ENCODE data around the gene NAGK.
"Not testable (repeated sequence)": the region's sequence is repeated elsewhere in the genome, so short reads cannot be mapped to it uniquely, and the experiment has no call there.

Gene NAGK

DNA sequence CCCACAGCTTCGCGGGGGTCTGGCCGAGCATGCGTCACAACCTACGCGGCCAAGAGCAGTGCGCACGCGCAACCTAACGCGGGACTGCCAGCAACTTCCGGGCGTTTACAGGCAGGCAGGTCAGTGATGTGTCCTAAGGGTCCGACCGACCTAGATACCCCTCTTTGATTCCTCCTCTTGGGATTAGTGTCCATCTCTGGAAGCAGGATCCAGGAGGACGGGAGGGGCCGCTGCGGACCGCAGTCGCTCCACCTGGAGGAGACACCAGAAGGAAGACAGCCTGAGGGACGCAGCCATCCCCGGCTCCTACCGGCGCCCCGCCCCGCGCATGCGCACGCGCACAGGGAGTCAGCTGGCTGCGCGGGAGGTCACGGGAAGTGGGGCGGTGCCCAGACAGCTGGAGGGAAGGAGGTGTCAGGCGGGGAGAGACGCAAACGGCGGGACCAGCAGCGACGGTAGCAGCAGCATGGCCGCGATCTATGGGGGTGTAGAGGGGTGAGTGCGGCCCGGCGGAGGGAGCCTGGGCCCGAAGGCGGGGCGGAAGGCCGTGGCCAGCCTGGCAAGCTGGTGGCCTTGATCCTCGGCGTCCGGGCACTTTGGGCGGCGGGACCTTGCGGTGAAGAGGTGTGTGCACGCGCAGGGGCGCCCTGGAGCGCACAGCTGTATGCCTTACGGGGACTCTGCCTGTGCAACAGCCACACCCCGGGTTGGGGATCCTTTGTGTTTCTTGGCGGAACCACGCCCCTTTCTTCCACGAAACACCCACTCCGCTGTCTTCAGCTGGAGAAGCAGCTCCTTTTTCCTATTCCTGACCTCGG, at the start of gene NAGK:
TSS of gene NAGK (plus strand) at position 431 of the 818 bp plus-strand sequence. CDS start at position 467, 36 bp downstream.
- DNase-seq (ENCODE audit: low spot score) (peak; percentile 100), FAIRE-seq (peak; percentile 91)

DNA sequence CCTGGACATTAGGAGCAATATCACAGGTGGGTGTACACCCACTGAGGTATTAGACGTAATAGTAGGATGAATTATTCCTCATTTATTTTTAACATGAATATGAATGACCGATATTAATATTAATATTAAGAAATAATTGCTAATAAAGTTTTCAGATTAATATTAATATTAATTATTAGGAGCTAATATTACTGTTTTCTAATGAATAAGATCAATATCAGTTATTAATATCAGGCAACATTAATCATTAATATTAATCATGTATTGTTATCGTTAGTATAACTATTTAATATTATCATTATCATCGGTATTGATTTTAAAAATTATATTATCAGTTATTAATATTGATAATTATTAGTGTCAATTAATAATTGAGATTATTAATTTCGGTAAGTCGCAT, 48.5 kb upstream of the NAGK start:
- not testable (repeated sequence) for DNase-seq (ENCODE audit: low spot score); FAIRE-seq

DNA sequence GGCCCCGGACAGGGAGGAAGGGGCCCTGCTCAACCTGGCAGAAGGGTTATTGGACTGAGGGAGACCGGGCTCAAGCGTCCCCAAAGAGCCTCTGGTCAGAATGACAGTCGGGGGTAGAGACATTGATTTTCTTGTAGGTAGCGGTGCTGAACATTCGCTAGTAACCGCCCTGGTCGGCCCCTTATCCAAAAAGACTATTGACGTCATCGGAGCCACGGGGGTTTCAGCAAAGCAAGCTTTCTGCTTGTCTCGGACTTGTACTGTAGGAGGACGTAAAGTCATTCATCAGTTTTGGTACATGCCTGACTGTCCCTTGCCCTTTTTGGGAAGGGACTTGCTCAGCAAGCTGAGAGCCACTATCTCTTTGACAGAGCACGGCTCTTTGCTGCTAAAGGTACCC, 47.1 kb upstream of the NAGK start:
- not testable (repeated sequence) for FAIRE-seq; DNase-seq (ENCODE audit: low spot score)

DNA sequence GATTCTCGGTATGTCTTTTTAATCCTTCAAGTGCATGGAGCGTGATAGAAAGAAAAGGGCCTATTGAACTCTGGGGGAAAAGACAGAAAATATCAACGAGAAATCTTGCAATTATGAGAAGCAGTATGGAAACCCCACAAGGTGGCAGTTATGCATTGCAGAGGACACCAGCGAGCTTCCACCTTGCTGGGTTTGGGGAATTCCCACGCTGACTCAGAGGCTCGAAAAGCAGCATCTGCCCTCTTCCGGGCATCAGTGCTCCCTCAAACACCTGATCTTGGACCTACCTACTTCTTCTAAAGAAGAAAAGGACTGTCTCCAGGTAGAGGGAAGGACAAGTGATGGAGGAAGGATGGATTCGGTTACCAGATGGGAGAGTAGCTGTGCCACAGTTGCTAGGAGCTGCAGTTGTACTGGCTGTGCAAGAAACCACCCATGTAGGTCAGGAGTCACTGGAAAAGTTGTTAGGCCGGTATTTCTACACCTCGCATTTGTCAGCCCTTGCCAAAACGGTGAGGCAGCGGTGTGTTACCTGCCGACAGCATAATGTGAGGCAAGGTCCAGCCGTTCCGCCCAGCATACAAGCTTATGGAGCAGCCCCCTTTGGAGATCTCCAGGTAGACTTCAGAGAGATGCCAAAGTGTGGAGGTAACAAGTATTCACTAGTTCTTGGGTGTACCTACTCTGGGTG, 44.8 kb upstream of the NAGK start:
- not testable (repeated sequence) for FAIRE-seq

DNA sequence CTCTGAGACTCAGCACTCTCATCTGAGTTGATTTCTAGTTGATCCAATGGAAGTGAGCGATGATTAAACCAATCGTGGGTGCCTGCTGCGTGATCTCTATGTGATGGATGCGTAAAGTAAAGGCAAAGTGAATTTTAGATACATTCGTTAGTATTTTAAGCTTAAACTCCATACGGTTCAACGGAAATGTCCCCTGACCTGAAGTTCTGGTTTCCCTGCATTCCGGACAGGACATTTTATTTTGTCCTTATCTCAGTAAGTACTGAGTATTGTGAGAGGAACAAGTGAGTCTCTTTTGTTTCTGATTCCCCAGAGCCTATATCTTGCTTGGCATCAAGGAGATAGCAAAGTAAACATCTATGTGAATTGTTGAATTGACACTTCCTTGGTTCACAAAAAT, 32.2 kb upstream of the NAGK start:
- not testable (repeated sequence) for FAIRE-seq; DNase-seq (ENCODE audit: low spot score)

More for the DNA sequence above, 44.8 kb upstream of the NAGK start:
- not testable (repeated sequence) for DNase-seq (ENCODE audit: low spot score)

DNA sequence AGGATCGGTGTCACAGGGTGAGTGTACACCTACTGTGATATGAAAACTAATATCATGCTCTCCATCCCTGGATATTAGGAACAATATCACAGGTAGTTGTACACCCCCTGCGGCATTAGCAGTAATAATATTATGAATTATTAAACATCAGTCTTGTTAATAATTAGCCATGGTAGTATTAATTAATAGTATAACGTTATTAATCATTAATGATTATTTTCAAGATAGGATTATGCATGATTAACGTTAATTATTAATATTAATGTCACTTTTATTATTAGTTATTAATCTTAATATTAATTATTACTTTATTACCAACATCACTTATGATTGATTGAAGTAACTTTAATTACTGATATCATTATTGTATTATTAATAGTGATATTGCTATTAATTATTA, 26.2 kb upstream of the NAGK start:
- DNase-seq (ENCODE audit: low spot score) (no peak), FAIRE-seq (no peak)

DNA sequence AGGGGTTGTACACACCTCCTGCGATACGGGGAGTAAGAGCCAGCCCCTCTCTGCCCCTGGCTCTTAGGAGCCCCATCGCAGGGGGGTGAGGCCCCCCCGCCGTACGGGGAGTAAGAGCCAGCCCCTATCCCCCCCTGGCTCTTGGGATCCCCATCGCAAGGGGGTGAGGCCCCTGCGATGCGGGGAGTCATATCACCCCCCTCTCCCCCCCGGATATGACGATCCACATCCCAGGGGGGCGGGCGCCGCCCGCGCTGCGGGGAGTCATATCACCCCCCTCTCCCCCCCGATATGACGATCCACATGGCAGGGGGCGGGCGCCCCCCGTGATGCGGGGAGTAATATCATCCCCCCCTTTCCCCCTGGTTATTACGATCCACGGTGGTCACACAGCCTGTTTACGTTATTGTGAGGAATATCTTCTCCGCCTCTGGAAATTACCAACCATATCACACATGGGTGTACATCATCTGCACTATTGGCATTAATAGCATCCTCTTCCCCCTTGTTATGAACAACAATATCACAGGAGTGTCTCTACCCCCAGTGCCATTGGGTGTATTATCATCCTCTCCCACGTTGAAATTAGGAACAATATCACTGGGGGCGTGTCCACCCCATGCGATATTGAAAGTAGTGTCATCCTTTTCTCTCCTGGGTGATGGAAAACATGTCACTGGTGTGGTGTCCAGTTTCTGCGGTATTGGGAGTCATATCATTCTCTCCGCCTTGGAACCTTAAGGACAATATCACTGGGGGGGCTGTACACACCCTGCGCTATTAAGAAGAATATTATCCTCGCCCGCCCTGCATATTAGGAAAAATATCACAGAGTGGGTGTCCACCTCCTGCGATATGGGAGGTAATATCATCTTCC, 24.7 kb upstream of the NAGK start:
- peak; percentile 35 for DNase-seq (ENCODE audit: low spot score)
- peak; percentile 48 for FAIRE-seq

DNA sequence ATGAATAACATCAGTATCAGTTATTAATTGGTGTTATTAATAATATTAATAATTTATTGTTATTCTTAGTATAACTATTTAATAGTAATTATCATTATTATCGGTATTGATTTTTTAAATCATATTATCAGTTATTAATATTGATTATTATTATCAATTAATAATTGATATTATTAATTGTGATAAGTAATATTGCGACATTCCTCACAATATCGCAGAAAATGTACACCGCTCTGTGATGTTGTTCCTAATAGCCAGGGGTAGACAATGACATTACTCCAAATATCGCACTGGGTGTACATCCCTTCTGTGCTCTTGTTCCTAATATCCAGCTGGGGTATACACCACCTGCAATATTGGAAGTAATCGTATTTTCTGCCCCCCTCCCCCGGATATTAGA, 23.3 kb upstream of the NAGK start:
- FAIRE-seq (no peak), DNase-seq (ENCODE audit: low spot score) (no peak)

DNA sequence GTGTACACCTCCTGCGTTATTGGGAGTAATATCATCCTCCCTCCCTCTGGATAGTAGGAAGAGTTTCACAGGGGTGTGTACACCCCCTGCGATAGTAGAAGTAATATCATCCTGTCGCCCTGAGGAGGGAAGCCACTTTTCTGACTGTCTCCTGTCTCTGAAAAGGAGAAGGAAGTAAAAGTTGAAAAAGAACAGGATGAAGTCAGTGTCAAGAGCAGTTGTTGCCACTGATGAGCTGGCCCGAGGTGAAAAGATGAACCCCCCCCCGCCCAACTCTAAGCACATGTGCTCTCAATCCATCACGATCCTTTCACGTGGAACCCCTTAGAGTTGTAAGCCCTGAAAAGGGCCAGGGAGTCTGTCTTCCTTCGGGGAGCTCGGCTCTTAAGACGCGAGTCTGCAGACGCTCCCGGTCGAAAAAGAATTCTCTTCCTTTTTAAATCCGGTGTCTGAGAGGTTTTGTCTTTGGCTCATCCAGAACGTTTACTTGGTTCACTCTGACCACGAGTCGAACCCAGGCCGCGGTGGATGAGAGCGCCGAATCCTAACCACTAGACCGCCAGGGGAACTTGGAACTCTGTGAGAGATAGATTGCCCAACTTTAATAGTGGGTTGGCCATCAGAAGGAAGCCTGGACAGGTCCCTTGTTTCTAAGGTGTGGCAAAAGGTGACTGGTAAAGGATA, 22.4 kb upstream of the NAGK start:
- FAIRE-seq (no peak), DNase-seq (ENCODE audit: low spot score) (no peak)

DNA sequence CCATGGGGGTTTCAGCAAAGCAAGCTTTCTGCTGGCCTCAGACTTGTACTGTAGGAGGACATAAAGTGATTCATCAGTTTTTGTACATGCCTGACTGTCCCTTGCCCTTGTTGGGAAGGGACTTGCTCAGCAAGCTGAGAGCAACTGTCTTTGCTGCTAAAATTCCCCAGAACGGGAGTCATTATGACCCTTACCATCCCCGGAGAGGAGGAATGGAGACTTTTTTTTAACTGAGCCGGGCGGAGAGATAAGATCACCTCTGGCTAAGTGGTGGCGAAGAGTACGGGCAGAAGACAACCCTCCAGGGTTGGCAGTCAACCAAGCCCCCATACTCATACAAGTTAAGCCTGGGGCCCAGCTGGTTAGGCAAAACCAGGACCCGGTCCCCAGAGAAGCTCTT, 20.4 kb upstream of the NAGK start:
- no peak for DNase-seq (ENCODE audit: low spot score)
- no peak for FAIRE-seq

DNA sequence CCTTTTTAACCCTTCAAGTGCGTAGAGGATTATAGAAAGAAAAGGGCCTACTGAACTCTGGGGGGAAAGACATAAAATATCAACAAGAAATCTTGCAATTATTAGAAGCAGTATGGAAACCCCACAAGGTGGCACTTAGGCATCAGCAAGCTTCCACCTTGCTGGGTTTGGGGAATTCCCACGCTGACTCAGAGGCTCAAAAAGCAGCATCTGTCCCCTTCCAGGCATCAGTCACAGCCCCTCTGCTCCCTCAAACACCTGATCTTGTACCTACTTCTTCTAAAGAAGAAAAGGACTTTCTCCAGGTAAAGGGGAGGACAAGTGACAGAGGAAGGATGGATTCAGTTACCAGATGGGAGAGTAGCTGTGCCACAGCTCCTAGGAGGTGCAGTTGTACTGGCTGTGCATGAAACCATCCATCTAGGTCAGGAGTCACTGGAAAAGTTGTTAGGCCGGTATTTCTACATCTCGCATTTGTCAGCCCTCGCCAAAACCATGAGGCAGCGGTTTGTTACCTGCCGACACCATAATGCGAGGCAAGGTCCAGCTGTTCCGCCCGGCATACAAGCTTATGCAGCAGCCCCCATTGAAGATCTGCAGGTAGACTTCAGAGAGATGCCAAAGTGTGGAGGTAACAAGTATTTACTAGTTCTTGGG, 18.6 kb upstream of the NAGK start:
- not testable (repeated sequence) for DNase-seq (ENCODE audit: low spot score)

DNA sequence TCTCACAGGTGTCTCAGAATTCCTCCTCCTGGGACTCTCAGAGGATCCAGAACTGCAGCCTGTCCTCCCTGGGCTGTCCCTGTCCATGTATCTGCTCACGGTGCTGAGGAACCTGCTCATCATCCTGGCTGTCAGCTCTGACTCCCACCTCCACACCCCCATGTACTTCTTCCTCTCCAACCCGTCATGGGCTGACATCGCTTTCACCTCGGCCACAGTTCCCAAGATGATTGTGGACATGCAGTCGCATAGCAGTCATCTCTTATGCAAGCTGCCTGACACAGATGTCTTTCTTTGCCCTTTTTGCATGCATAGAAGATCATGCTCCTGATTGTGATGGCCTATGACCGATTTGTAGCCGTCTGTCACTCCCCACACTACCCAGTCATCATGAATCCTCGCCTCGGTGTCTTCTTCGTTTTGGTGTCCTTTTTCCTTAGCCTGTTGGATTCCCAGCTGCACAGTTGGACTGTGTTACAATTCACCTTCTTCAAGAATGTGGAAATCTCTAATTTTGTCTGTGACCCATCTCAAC, 13.2 kb upstream of the NAGK start:
- not testable (repeated sequence) for DNase-seq (ENCODE audit: low spot score); FAIRE-seq

More for the DNA sequence above, 18.6 kb upstream of the NAGK start:
- FAIRE-seq, result not testable (repeated sequence)

DNA sequence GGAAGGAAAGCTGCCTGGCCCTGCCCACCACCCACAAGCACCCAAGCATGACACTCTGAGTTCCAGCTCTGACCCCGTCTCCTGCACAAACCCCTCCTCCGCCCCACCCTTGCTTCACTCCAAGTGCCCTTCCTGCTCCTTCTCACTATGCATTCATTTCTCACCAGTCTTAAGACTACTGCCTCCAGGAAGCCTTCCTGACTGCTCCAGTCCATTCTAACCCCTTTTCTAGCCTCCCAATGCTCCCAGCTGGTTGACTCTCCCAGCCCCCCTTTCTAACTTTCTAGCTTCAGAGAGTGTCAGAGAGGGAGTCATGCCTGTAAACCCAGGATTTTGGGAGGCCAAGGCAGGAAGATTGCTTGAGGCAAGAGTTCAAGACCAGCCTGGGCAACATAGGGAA, 8.2 kb upstream of the NAGK start:
- FAIRE-seq, result no peak
- DNase-seq (ENCODE audit: low spot score), result no peak

DNA sequence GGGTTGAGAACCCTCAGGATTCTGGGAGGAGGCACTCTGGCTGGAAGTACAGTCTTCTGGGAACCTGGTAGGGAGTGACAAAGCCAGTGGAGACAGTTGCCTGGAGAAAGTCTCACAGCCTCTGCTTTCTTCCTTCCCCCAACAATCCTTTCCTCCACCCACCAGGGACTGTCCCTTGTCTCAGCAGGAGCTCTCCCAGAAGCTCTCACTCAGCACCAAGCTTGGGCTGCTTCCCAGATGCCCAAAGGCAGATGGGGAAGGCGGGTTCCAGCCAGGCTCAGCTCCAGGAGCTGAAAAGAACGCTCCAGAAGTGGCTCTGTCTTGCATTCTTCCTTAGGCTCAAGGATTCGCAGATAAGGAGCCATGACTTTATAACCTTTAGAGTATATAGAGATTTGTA, 7.6 kb upstream of the NAGK start:
- no peak for FAIRE-seq
- no peak for DNase-seq (ENCODE audit: low spot score)

DNA sequence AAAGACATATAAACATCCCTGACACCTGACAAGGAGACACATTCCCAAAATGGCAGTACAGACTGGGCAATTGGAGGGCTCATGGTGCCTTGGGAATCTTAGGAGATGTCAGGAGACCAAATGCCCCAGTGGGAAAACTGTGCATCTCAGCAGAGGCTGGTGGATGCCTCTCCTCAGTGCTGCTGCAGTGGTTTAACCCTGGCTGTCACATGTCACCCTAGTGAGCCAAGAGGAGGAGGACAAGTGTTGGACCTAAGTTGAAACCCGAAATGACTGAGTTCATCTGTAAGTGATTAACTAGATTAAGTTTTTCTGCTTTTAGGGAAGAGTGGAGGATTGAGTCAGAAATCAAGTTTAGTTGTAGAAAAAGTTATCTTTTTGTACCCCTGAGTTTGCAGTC, 5.2 kb upstream of the NAGK start:
- FAIRE-seq (no peak), DNase-seq (ENCODE audit: low spot score) (no peak)

DNA sequence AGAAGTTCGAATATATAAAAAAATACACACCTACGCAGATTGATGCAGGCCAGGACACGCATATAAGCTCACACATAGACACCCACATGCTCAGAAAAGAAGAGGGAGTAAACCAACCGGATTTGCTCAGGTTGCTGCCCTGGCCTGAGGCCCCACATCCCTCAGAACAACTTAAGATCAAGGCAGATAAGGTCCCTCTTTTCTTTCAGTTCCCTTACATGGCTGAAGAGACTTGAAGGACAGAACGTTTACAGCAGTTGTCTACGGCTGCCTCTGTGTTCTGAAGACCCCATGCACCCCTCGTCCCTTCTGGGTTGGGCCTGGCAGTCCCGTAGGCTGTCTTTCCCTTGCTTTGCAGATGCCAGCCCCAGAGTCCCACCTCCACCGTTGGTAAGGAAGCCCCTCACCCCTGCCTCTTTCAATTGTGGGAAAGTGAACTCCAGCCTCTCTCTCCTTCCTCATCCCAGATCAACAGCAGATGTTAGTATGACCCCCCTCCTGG, 4.3 kb upstream of the NAGK start:
- DNase-seq (ENCODE audit: low spot score) (no peak), FAIRE-seq (no peak)

DNA sequence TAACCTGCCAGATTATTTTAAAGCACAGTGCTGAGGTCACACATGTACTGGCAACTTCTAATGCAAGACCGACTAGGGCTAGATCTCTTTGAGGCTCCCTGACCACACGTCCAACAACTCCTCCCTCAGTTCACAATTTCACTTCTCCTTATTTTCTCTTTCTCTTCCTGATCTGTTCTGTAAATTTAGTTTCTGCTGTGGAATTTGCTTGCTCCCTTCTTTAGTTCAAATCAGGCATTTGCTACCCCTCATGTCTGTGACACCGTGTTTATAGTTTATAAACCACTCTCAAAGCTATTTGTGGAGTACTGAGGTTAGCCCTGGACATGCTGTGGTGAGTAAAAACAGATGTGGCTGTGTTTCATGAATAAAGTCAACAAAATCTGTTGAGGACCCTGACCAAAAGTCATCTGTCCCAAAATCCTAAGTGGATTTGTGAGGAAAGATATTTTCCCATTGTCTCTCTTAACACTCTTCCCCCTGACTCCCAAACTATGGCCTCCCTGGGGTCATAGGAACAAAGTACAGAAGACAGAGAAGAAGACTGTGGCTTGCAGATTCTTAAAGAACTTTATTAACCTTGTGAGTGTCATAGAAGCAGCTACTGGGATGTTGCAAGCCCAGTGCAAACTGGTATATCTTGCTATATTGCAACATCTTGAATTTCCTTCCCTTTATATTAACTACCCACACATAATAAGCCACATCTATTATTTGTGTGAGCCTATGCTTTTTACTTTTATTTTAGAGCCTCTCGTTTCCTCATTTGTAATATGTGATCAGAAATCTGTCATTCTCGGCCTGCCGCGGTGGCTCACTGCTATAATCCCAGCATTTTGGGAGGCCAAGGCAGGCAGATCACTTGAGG, 3.5 kb upstream of the NAGK start:
- DNase-seq (ENCODE audit: low spot score), result no peak
- no peak for FAIRE-seq

DNA sequence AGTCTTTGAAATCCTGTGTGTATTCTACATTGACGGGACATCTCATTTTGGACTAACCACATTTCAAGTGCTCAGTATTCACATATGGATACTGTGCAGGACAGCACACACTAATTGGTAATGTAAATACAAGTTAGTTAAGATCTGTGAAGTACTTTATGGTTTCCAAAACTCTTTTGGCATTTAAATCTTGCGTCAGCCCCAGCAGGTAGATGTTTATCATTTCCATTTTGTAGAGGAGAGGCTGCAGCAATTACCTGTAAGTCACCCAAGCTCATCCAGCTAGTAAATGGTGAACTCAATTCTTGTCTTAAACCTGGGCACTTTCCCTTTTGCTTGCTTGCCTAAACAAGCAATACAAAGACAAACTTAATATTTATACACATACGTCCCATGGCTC, 1.6 kb upstream of the NAGK start:
- DNase-seq (ENCODE audit: low spot score) (no peak), FAIRE-seq (no peak)

DNA sequence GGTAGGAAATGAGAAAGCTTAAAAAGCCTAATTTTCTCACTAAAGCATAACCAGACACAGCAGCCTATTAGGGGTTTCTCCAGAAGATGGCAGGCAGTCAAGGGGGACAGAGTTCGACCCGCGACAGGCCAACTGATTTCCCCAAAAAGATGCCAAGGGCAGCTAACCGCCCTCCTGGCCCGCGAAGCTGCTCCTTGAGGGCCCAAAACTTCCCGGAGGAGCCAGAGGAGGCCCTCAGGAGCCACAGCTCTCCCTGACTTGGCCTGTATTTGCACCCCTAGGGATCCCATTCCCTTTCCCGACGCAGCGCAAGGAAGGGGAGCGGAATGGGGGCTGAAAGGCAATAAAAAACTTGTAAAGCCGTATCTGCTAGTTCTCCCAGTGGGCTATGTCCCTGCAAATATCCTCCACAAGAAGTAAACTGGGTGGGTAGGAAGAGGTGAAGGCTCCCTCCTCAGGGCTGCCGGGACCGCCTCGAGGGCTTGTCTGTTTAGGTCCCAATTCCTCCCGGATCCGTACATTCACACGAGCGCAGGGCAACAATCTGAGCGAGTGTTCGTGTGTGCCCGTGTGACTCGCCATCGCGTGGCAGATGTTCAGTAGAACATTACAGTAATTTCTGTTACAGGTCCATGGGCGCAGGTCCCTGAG, 756 bp upstream of the NAGK start:
- FAIRE-seq, result peak; percentile 37
- DNase-seq (ENCODE audit: low spot score), result no peak

Data from urothelium cell line (cell line).